HG03103 (cell line): ENCODE data around the gene CYRIA.

Source experiments
- ATAC-seq: cut with Tn5 transposase; IDR thresholded peaks from one replicate; pipeline ENCODE4 v1.9.1; 2021; ENCODE audit warnings: low read depth; ENCODE audit not compliant: unreplicated experiment

Gene CYRIA

GRCh38 chr2:16652296-16653082, 13.1 kb downstream of the CYRIA start:
- no peak for ATAC-seq

- no peak for ATAC-seq
These were observed 15.1 kb downstream of the CYRIA start for GRCh38 chr2:16650287-16651249.

GRCh38 chr2:16649353-16650286, 16.0 kb downstream of the CYRIA start:
- ATAC-seq, result no peak

DNA sequence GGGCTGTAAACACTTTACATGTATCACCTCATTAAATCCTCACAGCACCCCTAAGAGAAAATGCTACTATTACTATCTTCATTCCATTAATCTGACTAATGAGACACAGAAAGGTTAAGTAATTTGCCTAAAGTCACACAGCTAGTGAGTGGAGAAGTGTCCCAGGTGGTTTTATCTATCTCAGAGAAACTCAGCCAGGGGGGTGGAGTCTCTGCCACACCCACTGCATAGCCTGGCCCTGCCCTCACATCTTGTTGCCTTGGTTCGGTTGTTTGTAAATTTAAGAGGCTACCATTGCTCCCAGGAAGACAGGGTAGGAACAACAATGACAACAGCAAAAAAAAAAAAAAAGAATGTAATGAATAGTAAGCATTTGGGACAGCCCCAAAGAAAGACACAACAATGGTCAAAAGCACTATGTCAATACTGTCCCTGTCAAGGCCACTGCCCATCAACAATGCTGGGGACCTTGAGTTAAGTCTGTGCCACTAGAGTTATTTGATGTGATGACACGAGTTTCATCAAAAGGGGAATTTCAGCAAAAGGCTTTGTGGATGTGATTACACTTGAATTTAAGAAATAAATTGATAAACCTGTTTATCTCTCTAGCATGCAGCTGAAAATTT, 17.5 kb downstream of the CYRIA start:
- ATAC-seq, result no peak

DNA sequence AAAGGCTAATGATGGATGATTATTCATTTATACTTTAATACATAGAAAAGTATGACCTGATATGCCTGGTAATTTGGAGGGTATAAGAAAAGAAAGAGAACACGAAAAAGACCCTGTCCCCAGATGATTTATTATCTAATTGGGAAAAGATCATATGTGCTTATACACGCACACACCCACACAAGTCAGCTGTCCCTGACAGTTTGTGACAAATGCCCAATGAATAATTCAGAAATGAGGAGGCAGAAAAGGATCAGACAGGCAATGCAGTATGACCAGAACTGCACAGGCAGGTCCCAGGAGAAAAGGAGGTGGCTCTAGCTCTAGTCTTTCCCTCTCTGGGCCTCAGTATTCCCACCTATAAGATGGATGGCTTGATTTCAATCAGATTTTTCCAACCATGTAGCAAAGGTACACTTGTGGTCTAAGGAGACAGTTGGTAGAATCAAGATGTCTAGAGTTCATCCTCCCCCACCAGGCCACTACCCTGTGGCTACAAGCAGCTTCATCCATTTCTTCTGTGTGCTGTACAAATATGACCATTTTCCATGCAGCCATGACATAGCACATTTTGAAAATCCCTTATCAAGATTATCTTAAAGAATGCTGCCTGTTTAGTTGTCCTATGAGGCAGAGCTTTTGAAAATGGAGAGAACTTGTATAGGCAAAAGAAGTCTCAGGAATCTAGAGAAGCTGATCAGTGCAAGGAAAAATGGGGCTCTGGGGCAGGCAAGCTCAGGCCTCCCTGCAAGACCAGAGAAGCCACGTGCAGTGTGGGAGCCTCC, 19.7 kb downstream of the CYRIA start:
- no peak for ATAC-seq

GRCh38 chr2:16645088-16645487, 20.5 kb downstream of the CYRIA start:
- no peak for ATAC-seq

- no peak for ATAC-seq
These were observed 21.3 kb downstream of the CYRIA start for GRCh38 chr2:16644221-16644925.

DNA sequence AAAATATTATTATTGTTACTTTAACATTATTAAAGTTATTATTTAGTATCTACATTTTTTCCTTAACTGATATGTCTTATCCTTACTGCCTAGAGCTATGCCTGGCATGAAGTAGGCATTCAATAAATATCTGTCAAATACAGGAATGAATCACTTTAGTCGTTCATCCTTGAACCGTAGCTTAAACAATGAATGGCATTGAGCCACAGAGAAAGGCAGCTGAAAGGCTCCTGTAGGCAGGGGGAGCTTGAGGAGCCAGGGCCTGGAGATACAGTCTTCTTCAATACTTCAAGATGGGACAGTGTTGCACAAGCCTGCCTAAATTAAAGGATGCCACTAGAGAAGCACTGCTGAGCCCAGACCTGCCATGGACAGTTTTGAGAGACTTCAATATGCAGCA, 22.5 kb downstream of the CYRIA start:
- no peak for ATAC-seq

DNA sequence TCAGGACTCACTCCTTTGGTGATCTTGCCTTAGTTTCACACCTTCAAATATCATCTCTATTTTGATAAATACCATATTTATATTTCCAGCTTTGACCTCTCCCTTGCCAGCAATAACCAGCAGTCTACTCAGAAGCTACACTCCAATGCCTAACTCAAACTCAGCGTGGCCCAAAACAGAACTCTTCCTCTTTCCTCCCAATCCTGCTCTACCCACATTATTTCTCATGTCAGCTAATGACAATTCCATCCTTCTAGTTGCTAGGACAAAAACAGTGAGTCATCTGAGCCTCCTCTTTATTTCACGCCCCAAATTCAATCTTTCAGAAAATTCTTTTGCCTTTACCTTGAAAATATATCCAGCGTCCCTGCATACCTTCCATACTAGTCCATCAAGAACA, 23.5 kb downstream of the CYRIA start:
- ATAC-seq, result no peak

DNA sequence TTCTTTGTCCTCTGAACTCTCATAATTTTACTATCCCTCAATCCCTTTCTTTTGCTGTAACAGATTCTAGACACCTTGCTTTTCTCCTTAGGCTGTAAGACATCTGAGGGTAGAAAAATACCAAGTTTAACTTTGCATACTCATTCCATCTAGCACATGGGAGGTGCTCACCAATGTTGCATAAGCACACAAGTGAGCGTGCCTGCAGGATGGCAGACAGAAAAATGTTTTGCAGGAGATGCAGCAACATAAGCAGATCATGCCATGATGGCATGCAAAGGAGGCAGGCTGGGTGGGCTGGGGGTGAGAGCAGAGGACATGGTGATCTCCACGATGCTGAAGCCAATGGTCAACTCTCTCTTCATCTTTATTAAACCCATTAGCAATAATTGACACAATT, 24.1 kb downstream of the CYRIA start:
- no peak for ATAC-seq

- no peak for ATAC-seq
These were observed 24.8 kb downstream of the CYRIA start for GRCh38 chr2:16640867-16641266.

GRCh38 chr2:16640001-16640700, 25.5 kb downstream of the CYRIA start:
- ATAC-seq, result no peak

- no peak for ATAC-seq
These were observed 26.2 kb downstream of the CYRIA start for GRCh38 chr2:16639431-16639830.

GRCh38 chr2:16638946-16639345, 26.7 kb downstream of the CYRIA start:
- ATAC-seq, result no peak

DNA sequence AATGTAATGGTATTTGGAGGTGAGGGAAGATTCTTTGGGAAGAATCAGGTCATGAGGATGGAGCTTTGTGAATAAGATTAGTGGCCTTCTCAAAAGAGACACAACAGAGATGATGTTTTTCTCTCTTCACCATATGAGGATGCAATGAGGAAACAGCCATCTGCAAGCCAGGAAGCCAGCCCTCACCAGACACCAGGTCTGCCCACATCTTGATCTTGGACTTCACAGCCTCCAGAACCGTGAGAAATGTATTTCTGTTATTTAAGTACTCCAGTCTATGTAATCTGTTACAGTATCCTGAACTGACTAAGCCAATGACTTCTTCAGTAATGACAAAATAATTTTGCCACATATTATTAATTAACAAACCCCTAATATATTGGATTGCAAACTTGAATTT, 28.3 kb downstream of the CYRIA start:
- ATAC-seq, result no peak

DNA sequence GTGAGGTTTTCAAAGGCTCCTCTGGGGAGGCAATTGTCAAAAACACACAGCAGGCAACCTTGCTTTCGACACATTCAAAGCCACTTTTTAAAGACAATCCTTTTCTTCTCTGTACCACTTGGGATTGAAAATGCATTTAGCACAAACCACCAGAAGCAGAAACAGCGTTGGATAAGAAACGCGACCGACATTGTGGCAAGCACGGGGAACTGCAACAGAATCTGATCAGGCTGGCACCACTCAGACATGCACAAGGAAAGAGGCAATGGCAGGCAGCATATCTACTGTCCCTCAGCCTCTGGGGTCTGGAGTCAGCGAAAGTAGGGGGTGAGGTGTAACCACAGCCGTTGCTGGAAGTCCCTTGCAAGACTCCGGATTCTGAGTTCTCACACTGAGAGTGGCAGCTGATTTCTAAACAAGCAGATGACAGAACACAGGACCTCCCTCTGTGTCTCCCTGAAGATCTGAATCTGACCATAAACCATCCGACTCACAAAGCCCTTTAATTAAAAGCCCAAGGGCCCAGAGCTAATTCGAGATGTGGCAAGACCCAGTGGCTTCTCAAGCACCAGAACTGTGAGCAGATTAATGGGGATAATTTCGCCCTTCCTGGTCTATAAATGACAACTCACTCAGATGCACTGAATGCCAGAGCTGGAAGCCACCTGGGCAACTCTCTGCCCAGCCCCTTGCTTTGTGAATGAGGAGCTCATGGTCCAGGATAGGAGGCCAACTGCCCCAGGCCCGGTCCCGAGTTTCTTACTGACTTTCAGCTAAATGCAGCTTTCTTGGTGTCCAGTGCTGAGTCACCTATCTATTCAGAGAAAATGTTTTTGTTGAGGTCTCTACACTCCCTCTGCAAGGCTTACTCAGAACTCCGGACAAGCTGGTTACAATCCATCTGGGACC, 29.6 kb downstream of the CYRIA start:
- ATAC-seq, result no peak
